Coronary artery (tissue), 2 donors: Measurements from ENCODE around the gene STPG1.

ENCODE experiments used
- DNase-seq: peaks from one replicate; pipeline ENCODE4 v3.0.0-alpha.2; 2017; ENCODE audit warnings: low spot score
- H3K27ac ChIP-seq, 2 donors: fragments of 200-600 bp; sonication (generic); one replicate each; pipeline ENCODE4 v1.5.1; 2016 to 2019
- H3K4me3 ChIP-seq: fragments of 200-600 bp; sonication (generic); 2 replicates; pipeline ENCODE4 v1.5.1; 2016; ENCODE audit warnings: mild to moderate bottlenecking, moderate library complexity
- CTCF ChIP-seq: fragments of 200-600 bp; sonication (generic); IDR thresholded peaks from one replicate; pipeline ENCODE4 v1.5.1; 2019; ENCODE audit warnings: antibody characterized with exemption

STPG1 gene

DNA sequence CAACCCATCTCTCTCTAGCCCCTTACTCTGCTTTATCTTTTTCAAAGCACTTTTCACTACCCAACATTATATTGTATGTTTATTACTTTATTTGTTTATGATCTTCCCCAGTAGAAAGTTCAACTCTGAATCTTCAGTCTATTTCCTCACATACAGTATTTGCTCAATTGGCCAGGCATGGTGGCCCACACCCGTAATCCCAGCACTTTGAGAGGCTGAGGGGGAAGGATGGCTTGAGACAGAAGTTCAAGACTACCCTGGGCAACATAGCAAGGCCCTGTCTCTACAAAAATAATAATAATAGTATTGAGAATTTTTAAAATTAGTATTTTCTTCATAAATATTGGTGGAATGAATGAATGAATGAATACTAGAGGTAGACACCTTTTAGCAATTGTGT lies 1.2 kb downstream of the STPG1 start:
- no peak for TF ChIP-seq CTCF
- no peak overlapping the region for H3K27ac ChIP-seq
- DNase-seq = no peak
- H3K4me3 ChIP-seq = no peak overlapping the region

DNA sequence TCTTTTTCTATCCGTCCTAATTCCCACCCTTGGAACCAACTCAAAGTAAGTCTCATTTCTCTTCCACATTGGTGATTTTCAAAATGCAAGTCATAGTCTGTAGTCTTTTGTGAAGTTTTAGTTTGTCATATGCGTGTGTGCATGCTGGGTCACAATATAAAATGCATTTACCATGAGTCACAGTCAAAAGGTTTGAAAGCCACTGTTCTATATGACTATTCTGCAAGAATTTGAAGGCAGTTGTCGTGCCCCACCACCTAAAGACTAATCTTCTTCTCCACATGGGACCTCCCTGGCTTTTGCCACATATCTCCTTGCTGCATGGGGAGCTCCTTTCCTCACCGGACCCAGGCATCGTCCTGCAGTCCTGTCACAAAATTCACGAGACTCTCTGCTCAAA lies 1.6 kb downstream of the STPG1 start:
- no peak for TF ChIP-seq CTCF
- no peak overlapping the region for H3K4me3 ChIP-seq
- DNase-seq = no peak
- no peak overlapping the region for H3K27ac ChIP-seq

GRCh38 chr1:24410750-24411149 lies 2.8 kb downstream of the STPG1 start:
- no peak overlapping the region for H3K4me3 ChIP-seq
- no peak for TF ChIP-seq CTCF
- DNase-seq = no peak
- no peak overlapping the region for H3K27ac ChIP-seq

DNA sequence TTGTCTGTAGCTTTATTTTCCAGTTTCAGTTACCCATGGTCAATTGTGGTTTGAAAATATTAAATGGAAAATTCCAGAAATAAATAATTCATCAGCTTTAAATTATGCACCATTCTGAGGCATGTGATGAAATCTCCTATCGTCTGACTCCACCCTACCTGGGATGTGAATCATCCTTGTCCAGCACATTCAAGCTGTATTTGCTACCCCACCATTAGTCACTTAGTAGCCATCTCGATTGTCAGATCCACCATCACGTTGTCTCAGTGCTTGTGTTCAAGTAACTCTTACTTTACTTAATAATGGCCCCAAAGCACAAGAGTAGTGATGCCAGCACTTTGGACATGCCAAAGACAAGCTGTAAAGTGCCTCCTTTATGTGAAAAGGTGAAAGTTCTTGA lies 4.0 kb downstream of the STPG1 start:
- no peak overlapping the region for H3K4me3 ChIP-seq
- no peak overlapping the region for H3K27ac ChIP-seq
- DNase-seq = no peak
- no peak for TF ChIP-seq CTCF

DNA sequence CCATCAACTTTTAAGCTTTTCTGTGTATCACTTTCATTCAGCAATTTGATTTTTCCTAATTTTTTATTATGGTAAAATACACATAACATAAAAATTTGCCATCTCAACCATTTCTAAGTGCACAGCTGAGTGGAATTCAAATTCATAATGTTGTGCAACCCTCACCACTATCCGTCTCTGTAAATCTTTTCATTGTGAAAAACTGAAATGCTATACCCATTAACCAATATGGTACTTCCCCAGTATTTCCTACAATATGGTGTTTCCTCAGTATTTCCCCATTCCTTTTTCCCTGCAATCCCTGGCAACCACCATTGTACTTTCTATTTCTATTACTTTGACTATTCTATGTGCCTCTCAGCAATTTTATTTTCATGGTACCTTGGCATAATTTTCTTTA lies 6.8 kb downstream of the STPG1 start:
- H3K4me3 ChIP-seq = no peak overlapping the region
- no peak for DNase-seq
- TF ChIP-seq CTCF = no peak
- no peak overlapping the region for H3K27ac ChIP-seq

DNA sequence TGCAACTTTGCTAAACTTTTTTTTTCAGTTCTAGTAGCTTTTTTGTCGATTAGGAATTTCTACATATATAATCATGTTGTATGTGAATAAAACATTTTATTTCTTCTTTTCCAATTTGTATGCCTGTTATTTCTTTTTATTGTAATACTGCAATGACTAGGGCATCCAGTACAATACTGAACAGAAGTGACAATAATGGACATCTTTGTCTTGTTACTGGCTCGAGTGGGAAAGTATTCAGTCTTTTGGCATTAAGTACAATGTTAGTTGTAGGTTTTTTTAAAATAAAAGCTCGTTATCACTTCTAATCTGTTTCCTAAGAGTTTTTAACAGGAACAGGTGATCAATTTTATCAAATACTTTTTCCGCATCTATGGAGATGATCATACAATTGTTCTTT lies 9.8 kb downstream of the STPG1 start:
- no peak overlapping the region for H3K4me3 ChIP-seq
- H3K27ac ChIP-seq = no peak overlapping the region
- no peak for TF ChIP-seq CTCF
- no peak for DNase-seq

DNA sequence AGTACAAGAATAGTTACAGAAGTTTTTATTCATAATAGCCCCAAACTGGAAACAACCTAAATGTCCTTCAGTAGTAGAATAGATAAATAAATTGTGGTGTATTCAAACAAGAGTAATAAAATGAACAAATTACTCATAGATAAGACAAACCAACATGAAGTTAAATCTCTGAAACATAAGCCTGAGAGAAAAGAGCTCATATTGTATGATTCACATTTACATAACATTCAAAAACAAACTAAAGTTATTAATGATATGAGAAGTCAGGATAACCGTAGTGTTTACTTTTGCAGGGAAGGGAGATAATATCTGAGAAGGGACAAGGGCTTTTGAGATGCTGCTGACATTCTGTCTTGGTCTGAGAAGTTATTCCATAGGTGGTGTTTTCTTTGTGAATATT lies 13.5 kb downstream of the STPG1 start:
- DNase-seq = no peak
- no peak overlapping the region for H3K27ac ChIP-seq
- no peak for TF ChIP-seq CTCF
- no peak overlapping the region for H3K4me3 ChIP-seq
